GM12865 (cell line): ENCODE data around the gene CHMP4B.

ENCODE experiments used
- DNase-seq: peaks from one replicate; pipeline ENCODE4 v3.0.0; 2010; ENCODE audit warnings: low read depth
- H3K4me3 ChIP-seq: 2 replicates; pipeline ENCODE4 v1.5.1; 2011; ENCODE audit warnings: mild to moderate bottlenecking, low read depth, low read length, control low read depth
- CTCF ChIP-seq: IDR thresholded peaks from 2 replicates; pipeline ENCODE4 v1.5.1; 2011; ENCODE audit warnings: low read length, control low read depth, low read depth, inconsistent platforms; ENCODE audit not compliant: insufficient read depth; ENCODE audit errors: missing control alignments

Gene CHMP4B

GRCh38 chr20:33824852-33825251 is 13.7 kb downstream of the CHMP4B start:
- TF ChIP-seq CTCF: no peak
- no peak overlapping the region for H3K4me3 ChIP-seq
- DNase-seq: no peak

- DNase-seq: no peak
- H3K4me3 ChIP-seq: no peak overlapping the region
- TF ChIP-seq CTCF: no peak
Measured at GRCh38 chr20:33825340-33826269, 14.5 kb downstream of the CHMP4B start.

GRCh38 chr20:33826270-33826897 is 15.2 kb downstream of the CHMP4B start:
- DNase-seq: no peak
- no peak overlapping the region for H3K4me3 ChIP-seq
- no peak for TF ChIP-seq CTCF

- H3K4me3 ChIP-seq: no peak overlapping the region
- DNase-seq: no peak
- no peak for TF ChIP-seq CTCF
Measured at GRCh38 chr20:33827109-33827508, 16.0 kb downstream of the CHMP4B start.

- no peak for DNase-seq
- no peak for TF ChIP-seq CTCF
- no peak overlapping the region for H3K4me3 ChIP-seq
Measured at GRCh38 chr20:33827634-33828325, 16.6 kb downstream of the CHMP4B start.

GRCh38 chr20:33828326-33828844 is 17.2 kb downstream of the CHMP4B start:
- TF ChIP-seq CTCF: no peak
- H3K4me3 ChIP-seq: no peak overlapping the region
- DNase-seq: no peak
